ENCODE results near the gene RIC1. TPM values are rescaled to one million over a fixed set of nuclear protein-coding genes. Genes with fewer than 3 reads are reported as not detected.

The RIC1 gene
- total and polyA plus RNA-seq, 9 of the 15 experiments (the other 6 are each of a cell fraction or from before 2014, with no cell fraction given): 3.2 to 25.8 (median 15.0) TPM

GRCh38 chr9:5749306-5749705, 120.4 kb downstream of the RIC1 start:
- no peak for ATAC-seq
- no peak for FAIRE-seq
- H3K9me3 ChIP-seq (replicated peaks; ENCODE audit: control insufficient read depth, insufficient read depth, low read depth, low read length): no peaks in the 10 kb centered on the region
- H3K9ac ChIP-seq (ENCODE audit: insufficient read depth in 1 of 2, low read depth in 2 of 2, low read length in 2 of 2): no peak overlapping the region
- no peak overlapping the region for H3K27ac ChIP-seq (ENCODE audit: extremely low read depth, low read depth, low read length)
- H2AFZ ChIP-seq (ENCODE audit: low read depth, low read length): no peak overlapping the region
- WGBS (ENCODE audit: insufficient coverage, low coverage, missing lambda C conversion rate): 82% methylated on average over 4 of the region's 4 CpGs
- no peaks in the 10 kb centered on the region for H3K4me1 ChIP-seq (replicated peaks in 1 of 2; ENCODE audit: control insufficient read depth in 2 of 2, insufficient read depth in 2 of 2, low read length in 2 of 2)
- in situ Hi-C loops (cut with MboI): no loop called here
- TF ChIP-seq HMBOX1 (IDR thresholded peaks at IDR 0.05) (no peak), CCAR2 (IDR thresholded peaks at IDR 0.05; ENCODE audit: low read depth, low read length) (no peak), ZBTB8A (IDR thresholded peaks at IDR 0.05; ENCODE audit: partially characterized antibody) (no peak), ZNF274 (IDR thresholded peaks at IDR 0.05; ENCODE audit: borderline replicate concordance, low read depth, low read length) (no peak)
- H3K4me2 ChIP-seq (ENCODE audit: insufficient read depth, low read length): no peak overlapping the region
- H3K9me1 ChIP-seq (ENCODE audit: control insufficient read depth, insufficient read depth, low read length): no peaks in the 10 kb centered on the region
- ChIA-PET CTCF (ENCODE audit: low intra/inter-chr PET ratio) (no interaction called here), POLR2A (no interaction called here)
- no peaks in the 10 kb centered on the region for H3K27me3 ChIP-seq (ENCODE audit: control insufficient read depth in 2 of 2, insufficient read depth in 2 of 2, low read length in 2 of 2)
- BruUV-seq (replicated peaks): no TSS peak
- H3K79me2 ChIP-seq (ENCODE audit: control insufficient read depth, insufficient read depth, low read length): no peaks in the 10 kb centered on the region
- no peak for DNase-seq (ENCODE audit: extremely low read depth in 1 of 4, low spot score in 3 of 4)
- H4K20me1 ChIP-seq (replicated peaks; ENCODE audit: control insufficient read depth, insufficient read depth, low read length): no peaks in the 10 kb centered on the region
- peaks cover 41% of the 10 kb centered on the region; the same call in 2 of the 3 replicates for H3K36me3 ChIP-seq (ENCODE audit: control insufficient read depth, insufficient read depth, low read length)
- intact Hi-C loops (cut with micrococcal nuclease): no loop called here
- H3K4me3 ChIP-seq: no peak overlapping the region

GRCh38 chr9:5750569-5750968, 121.7 kb downstream of the RIC1 start:
- peaks cover 31% of the 10 kb centered on the region; the same call in 2 of the 3 replicates for H3K36me3 ChIP-seq (ENCODE audit: control insufficient read depth, insufficient read depth, low read length)
- no TSS peak for BruUV-seq (replicated peaks)
- CTCF ChIA-PET (ENCODE audit: low intra/inter-chr PET ratio): no interaction called here

More at GRCh38 chr9:5750569-5750968, 121.7 kb downstream of the RIC1 start:
- no peaks in the 10 kb centered on the region for H3K79me2 ChIP-seq (ENCODE audit: control insufficient read depth, insufficient read depth, low read length)
- no peak overlapping the region for H3K4me3 ChIP-seq
- POLR2A ChIA-PET: no interaction called here
- FAIRE-seq: no peak
- no peak for ATAC-seq
- DNase-seq (ENCODE audit: extremely low read depth in 1 of 4, low spot score in 3 of 4): no peak
- intact Hi-C loops (cut with micrococcal nuclease) (no loop called here), in situ Hi-C loops (cut with MboI) (no loop called here)
- H3K9me3 ChIP-seq (replicated peaks; ENCODE audit: control insufficient read depth, insufficient read depth, low read depth, low read length): no peaks in the 10 kb centered on the region
- H3K4me1 ChIP-seq (replicated peaks in 1 of 2; ENCODE audit: control insufficient read depth in 2 of 2, insufficient read depth in 2 of 2, low read length in 2 of 2): no peaks in the 10 kb centered on the region
- H3K27me3 ChIP-seq (ENCODE audit: control insufficient read depth in 2 of 2, insufficient read depth in 2 of 2, low read length in 2 of 2): no peaks in the 10 kb centered on the region
- 100% methylated on average over 1 of the region's 1 CpG for WGBS (ENCODE audit: insufficient coverage, low coverage, missing lambda C conversion rate)
- no peaks in the 10 kb centered on the region for H4K20me1 ChIP-seq (replicated peaks; ENCODE audit: control insufficient read depth, insufficient read depth, low read length)
- TF ChIP-seq ZEB2 (IDR thresholded peaks at IDR 0.05) (no peak), SIN3A (IDR thresholded peaks at IDR 0.05; ENCODE audit: borderline replicate concordance in 2 of 2, control insufficient read depth in 1 of 2, low read depth in 2 of 2, low read length in 2 of 2) (no peak), RFX5 (IDR thresholded peaks at IDR 0.05; ENCODE audit: low read depth, low read length) (no peak), SMAD2 (IDR thresholded peaks at IDR 0.05; ENCODE audit: low read depth, low read length) (no peak), ZNF79 (CRISPR knock-in tag; IDR thresholded peaks at IDR 0.05; ENCODE audit: low read depth) (no peak), MIER1 (IDR thresholded peaks at IDR 0.05; ENCODE audit: low read depth) (no peak)
- H3K9me1 ChIP-seq (ENCODE audit: control insufficient read depth, insufficient read depth, low read length): no peaks in the 10 kb centered on the region
- H3K27ac ChIP-seq (ENCODE audit: extremely low read depth, low read depth, low read length): no peak overlapping the region
- H3K9ac ChIP-seq (ENCODE audit: insufficient read depth in 1 of 2, low read depth in 2 of 2, low read length in 2 of 2): no peak overlapping the region
- no peak overlapping the region for H3K4me2 ChIP-seq (ENCODE audit: insufficient read depth, low read length)
- H2AFZ ChIP-seq (ENCODE audit: low read depth, low read length): no peak overlapping the region
